Measurements from ENCODE around the gene PRND. TPM values are rescaled to one million over a fixed set of nuclear protein-coding genes. Genes with fewer than 3 reads are reported as not detected.

PRND gene
- total RNA-seq, 1 experiment from 2014 or later, result 0.04 TPM

DNA sequence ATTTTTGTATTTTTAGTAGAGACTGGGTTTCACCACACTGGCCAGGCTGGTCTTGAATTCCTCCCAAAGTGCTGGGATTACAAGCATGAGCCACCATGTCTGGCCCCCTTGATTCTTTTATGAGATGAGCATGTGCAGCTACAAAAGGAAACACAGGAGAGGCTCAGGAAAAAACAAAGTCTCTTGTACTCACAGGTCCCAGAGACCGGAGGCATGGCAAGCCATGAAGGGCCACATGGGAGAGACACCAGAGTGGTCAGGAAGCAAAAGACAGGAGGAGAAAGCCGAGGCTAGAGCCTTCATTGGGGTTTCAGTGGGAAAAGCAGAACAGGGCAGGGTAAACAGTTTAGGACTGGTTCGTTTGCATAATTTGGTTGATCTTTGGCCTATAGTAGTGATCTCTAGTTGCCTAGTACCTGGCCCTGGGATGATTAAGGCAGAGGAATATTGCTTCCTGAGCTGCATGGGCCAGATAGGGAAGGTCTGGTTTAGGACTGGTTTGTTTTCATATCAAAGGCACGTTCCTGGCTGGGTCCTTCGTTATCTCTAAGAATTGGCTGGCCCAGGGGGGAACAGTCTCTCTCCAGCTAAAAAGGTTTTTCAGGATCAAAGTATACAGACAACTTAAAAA lies 48.2 kb upstream of the PRND start:
- Histone ChIP-seq H4K5ac (ENCODE audit: insufficient read length, low read depth, low read length) (no peak overlapping the region), H2AFZ (ENCODE audit: low read length) (no peak overlapping the region), H2BK5ac (ENCODE audit: insufficient read length, low read length) (no peak overlapping the region)

More for the DNA sequence above, 48.2 kb upstream of the PRND start:
- no peak for DNase-seq
- no peak overlapping the region for H3K14ac ChIP-seq (ENCODE audit: insufficient read depth, low read length)
- H3K27ac ChIP-seq (ENCODE audit: insufficient read length, low read depth, low read length), result no peak overlapping the region
- H3K56ac ChIP-seq (ENCODE audit: insufficient read length, low read depth, low read length), result no peak overlapping the region
- no peaks in the 10 kb centered on the region for H4K20me1 ChIP-seq (ENCODE audit: control insufficient read depth, insufficient read depth, insufficient read length)
- H4K91ac ChIP-seq (ENCODE audit: insufficient read length, low read depth, low read length), result no peak overlapping the region
- H3K79me1 ChIP-seq (ENCODE audit: insufficient read depth, low read depth, low read length, poor library complexity, severe bottlenecking), result no peaks in the 10 kb centered on the region
- H3K4me2 ChIP-seq (ENCODE audit: insufficient read depth, insufficient read length, low read length), result no peak overlapping the region
- no CpG with 5 or more reads among the region's 5 CpGs for WGBS (ENCODE audit: extremely low coverage, insufficient read length, low lambda C conversion rate)
- TF ChIP-seq, protein P1, sequence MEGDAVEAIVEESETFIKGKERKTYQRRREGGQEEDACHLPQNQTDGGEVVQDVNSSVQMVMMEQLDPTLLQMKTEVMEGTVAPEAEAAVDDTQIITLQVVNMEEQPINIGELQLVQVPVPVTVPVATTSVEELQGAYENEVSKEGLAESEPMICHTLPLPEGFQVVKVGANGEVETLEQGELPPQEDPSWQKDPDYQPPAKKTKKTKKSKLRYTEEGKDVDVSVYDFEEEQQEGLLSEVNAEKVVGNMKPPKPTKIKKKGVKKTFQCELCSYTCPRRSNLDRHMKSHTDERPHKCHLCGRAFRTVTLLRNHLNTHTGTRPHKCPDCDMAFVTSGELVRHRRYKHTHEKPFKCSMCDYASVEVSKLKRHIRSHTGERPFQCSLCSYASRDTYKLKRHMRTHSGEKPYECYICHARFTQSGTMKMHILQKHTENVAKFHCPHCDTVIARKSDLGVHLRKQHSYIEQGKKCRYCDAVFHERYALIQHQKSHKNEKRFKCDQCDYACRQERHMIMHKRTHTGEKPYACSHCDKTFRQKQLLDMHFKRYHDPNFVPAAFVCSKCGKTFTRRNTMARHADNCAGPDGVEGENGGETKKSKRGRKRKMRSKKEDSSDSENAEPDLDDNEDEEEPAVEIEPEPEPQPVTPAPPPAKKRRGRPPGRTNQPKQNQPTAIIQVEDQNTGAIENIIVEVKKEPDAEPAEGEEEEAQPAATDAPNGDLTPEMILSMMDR (conservative IDR thresholded peaks at IDR 0.05), result no peak
- H3K27me3 ChIP-seq (ENCODE audit: insufficient read depth, low read length), result no peaks in the 10 kb centered on the region
- H3K9ac ChIP-seq (ENCODE audit: extremely low read depth, insufficient read length, low read length), result no peak overlapping the region
- no peak overlapping the region for H2BK20ac ChIP-seq (ENCODE audit: low read depth, low read length, poor library complexity, severe bottlenecking)
- H4K8ac ChIP-seq (replicated peaks; ENCODE audit: insufficient read length, low read depth, low read length), result no peak overlapping the region
- no peaks in the 10 kb centered on the region for H3K9me3 ChIP-seq (ENCODE audit: control insufficient read depth, low read depth, low read length)
- H2AK5ac ChIP-seq (ENCODE audit: insufficient read length, low read length), result no peak overlapping the region
- no peak overlapping the region for H3K18ac ChIP-seq (ENCODE audit: insufficient read length, low read depth, low read length)
- H3K23me2 ChIP-seq (ENCODE audit: insufficient read length, low read depth, low read length, poor library complexity, severe bottlenecking), result no peaks in the 10 kb centered on the region
- no peak overlapping the region for H3T11ph ChIP-seq (ENCODE audit: low read length)
- H2BK15ac ChIP-seq (ENCODE audit: low read depth, low read length), result no peak overlapping the region
- peaks cover 17% of the 10 kb centered on the region in 2 experiments for H3K4me1 Mint-ChIP-seq
- no peak overlapping the region for H3K4ac ChIP-seq (ENCODE audit: low read depth, low read length)
- H2BK120ac ChIP-seq (ENCODE audit: low read depth, low read length, poor library complexity, severe bottlenecking), result no peak overlapping the region
- H3K27ac Mint-ChIP-seq, result peak overlapping the region in 1 of 3 experiments; percentile 47; a peak in 1 of 7 replicates
- peaks cover 4% of the 10 kb centered on the region; the same call in 1 of the 2 replicates for H3K4me1 ChIP-seq (ENCODE audit: insufficient read depth, low read length)
- no peak overlapping the region for H3K23ac ChIP-seq (ENCODE audit: insufficient read length, low read depth, low read length)
- no peaks in the 10 kb centered on the region for H3K79me2 ChIP-seq (ENCODE audit: insufficient read depth, low read length)
- no peak overlapping the region for H2BK12ac ChIP-seq (ENCODE audit: insufficient read length, low read depth, low read length)
- no peaks in the 10 kb centered on the region for H3K9me3 Mint-ChIP-seq
- no peak overlapping the region for H3K4me3 Mint-ChIP-seq
- H3K27me3 Mint-ChIP-seq (ENCODE audit: low read depth), result no peaks in the 10 kb centered on the region
- H3K36me3 Mint-ChIP-seq (ENCODE audit: insufficient read depth in 1 of 3, low read depth in 3 of 3), result no peaks in the 10 kb centered on the region
